Measurements from ENCODE around the gene SKAP1.
"Not testable (repeated sequence)": the region's sequence is repeated elsewhere in the genome, so short reads cannot be mapped to it uniquely, and the experiment has no call there.

Gene SKAP1

DNA sequence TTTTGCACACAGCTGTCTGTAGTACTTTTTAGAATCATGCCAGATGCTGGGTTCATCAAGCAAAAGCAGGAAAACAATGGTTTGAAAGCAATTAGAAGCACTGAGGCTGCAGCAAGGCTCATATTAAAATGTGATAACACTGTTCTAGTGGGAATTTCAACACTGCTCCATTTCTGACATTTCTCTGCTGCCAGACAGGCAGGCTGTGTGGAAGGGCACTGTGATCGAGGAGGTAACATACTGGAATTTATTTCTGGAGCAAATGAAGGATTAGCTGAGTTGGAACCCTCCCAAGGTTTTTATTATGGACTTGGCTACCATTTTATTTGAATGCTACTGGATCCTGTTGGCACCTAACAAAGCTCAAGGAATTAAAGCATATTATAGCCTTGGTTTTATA, 66.9 kb downstream of the SKAP1 start:
- DNase-seq: no peak

DNA sequence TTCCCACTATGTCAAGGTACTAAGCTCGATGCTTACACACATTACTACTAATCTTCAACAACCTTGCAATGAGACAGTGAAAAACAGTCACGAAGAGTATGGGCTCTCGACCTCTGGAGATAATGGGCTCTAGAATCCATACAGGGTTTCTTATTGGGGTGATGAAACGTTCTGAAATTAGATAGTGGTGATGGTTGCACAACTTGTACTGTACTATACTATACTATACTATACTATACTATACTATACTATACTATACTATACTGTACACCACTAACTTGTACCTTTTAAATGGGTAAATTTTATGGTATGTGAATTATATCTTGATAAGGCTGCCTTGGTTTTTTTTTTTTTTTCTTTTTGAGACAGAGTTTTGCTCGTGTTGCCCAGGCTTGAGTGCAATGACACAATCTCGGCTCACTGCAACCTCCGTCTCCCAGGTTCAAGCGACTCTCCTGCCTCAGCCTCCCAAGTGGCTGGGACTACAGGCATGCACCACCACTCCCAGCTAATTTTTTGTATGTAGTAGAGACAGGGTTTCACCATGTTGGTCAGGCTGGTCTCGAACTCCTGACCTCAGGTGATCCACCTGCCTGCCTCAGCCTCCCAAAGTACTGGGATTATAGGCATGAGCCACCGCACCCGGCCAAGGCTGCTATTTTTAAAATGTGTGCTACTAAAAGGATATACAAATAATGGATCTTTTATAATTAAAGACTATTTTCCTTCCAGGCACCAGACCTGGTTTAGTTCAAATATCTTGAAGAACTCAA, 69.0 kb downstream of the SKAP1 start:
- not testable (repeated sequence) for DNase-seq

DNA sequence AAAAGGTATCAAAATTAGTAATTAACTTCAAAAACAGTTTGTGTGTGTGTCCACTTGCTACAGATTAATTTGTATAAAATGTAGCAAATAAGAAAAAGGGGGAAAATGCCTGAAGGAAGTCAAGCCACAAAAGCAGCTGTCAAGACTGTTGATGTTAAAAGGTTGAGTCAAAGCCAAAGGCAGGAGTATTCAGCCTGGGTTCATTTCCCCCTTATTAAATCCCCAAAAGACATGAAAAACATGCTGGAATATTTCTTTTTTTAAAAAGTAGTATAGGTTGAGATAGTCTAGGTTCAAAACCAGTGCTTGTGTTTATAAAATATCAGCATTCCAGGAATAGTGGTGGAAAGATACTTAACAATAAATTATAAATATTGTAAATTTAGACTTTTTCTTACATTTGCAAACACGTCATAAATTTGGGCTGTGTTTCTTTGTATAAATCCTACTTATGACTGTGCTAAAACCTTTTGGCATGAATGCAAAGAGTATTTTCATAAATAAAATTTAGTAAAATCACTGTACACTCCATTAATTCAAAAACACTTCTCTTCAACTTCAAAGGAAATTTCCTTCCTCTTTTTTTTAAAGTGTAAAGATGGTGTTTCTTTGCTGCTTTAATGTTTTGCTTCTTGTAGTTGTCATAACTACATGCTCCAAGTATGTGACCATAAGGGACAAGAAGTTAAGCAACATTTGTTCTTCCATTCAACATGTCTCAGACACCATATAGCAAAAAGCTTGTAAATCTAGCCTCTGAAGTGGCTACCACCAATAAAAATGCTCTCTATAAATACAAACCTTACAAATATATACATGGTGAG, 72.0 kb downstream of the SKAP1 start:
- no peak for DNase-seq

DNA sequence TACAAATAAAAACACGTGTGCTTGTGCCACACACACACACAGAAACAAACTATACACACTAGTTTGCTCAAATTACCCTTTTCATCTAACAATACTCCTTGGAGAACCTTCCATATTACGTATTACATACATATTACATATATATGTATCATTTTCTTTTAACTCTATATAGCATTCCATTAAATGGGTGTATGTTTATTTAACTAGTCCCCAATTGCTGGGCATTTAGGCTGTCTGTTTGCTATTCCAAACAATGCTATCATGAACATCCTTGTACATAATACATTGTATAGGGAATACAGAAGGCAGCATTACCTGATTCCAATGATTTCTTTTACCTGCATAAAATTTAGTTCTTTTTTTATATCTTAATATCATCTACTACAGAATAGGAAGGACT, 73.1 kb downstream of the SKAP1 start:
- no peak for DNase-seq

DNA sequence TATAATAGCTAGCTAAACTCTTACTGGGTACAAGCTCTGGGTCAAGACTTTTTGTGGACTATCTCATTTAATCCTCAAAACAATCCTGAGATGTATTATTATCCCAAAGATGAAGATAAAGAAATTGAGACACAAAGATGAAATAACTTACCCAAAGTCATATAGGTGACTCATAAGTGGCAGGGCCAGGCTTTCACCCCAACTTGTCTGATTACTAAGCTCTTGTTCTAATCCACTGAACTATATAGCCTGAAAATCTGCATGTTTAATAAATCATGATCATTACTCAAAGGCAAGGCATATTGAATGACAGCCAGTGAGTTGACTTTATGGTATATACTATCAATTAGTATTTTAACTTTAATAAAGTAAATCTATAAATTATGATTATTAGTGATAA, 77.4 kb downstream of the SKAP1 start:
- peak; percentile 5 to 10 for DNase-seq

DNA sequence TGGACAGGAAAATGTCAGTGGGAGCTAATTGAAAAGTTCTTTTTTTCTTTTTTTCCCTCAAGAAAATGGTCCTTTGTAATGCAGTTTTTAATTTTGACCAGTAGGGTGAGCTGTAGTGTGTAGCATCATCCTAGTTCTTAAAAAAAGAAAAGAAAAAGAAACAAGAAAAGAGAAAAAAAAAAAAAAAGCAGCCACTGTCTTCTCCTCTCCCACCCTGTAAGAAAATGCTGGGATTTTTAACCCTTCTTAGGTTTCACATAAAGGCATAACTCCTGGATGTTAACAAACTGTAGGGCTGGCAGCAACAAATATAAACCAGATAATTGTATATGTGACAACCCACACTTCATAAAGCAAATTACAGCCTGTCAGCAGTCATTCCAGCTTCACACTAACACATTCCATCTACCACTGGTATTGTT, 78.1 kb downstream of the SKAP1 start:
- no peak for DNase-seq

DNA sequence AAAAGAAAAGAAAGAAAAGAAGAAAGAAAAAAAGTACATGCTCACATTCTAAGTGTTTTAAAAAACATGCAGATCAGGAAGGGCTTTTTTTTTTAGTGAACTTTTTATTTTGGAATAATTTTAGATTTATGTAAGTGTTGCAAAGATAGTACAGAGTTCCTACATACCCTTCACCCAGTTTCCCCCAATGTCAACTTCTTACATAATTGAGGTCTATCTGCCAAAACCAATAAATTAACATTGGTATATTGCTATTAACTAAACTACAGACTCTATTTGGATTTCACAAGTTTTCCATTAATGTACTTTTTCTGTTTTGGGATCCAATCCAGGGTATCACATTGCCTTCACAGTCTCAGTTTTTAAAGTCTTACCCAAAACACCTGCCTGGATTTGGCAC, 81.7 kb downstream of the SKAP1 start:
- no peak for DNase-seq

DNA sequence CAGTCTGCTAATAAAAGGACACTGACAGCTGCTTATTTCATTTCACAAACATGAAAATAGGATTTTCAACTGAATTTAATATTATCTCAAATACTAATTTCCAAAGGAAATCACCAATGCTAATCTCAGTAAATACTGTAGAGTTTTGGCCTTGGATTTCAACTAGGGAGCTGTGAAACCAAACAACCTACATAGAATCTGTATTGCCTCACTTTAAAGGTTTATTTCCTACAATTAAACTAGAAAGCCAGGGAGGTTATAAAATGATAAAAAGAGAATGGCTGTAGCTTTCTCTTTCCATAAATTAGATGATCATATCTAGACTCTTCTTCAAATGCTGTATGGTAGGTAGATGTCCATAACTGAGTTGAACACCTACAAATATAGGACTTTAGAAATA, 82.8 kb downstream of the SKAP1 start:
- no peak for DNase-seq

DNA sequence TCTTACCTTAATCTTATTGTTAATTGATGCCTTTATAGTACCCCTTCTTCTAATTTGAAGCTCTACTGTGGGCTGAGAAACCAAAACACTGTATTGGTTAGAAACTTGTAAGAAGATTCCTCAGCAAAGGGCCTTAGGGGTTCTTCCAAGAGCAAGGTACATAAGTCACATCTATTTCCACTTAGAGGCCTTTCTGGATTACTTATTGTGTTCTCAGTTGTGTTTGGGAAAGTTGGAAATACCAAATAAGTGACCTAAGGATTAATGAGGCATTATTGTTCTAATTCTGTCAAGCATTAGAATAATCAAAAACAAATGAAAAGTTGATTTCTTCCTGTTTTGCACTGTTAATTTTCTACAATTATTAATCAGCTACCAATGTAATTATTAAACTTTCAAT, 85.8 kb downstream of the SKAP1 start:
- no peak for DNase-seq

DNA sequence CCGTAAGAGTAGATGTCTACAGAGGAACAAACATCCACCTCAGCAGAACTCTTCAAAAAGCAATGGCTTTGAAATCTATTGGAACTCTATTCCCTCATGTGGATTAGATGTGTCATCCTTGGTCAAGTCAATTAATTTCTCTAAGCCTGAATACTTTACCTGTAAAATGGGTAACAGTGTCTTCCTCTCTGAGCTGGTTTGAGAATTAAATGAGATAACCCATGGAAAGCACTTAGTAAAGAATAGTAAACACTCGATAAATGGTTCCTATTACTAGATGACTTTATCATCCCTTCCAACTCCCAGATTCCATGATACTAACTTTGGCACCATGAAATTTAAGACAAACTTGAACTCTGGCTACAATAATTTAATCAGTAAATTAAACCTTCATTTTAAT, 89.1 kb downstream of the SKAP1 start:
- DNase-seq: no peak

DNA sequence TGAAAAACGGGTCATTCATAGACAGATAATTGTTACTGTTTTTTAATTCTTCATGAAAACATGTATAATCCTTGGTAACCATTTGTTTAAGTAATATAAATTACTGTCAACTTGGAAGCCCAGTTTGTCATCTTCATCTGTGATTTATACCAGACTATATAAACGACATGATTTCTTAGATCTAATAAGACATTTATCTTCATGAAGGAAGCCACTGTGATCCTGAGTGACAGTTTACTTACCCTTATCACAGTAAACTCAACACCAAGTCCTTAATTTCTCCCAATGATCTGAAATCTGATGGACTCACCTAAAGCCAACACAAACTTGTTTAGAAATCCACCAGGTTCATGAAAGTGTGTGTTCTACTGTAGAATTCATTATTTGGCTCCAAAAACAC, 91.3 kb downstream of the SKAP1 start:
- DNase-seq: no peak

DNA sequence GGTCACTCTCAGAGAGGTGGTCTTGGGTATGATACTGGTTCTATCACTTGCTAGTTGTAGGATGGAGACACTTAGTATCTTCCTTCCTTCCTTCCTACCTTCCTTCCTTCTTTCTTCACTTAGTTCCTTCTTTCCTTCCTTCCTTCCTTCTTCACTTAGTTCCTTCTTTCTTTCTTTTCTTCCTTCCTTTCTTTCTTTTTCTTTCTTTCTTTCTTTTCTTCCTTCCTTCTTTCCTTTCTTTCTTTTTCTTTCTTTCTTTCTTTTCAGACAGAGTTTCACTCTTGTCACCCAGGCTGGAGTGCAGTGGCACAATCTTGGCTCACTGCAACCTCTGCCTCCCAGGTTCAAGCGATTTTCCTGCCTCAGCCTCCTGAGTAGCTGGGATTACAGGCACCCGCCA, 92.1 kb downstream of the SKAP1 start:
- DNase-seq: not testable (repeated sequence)

DNA sequence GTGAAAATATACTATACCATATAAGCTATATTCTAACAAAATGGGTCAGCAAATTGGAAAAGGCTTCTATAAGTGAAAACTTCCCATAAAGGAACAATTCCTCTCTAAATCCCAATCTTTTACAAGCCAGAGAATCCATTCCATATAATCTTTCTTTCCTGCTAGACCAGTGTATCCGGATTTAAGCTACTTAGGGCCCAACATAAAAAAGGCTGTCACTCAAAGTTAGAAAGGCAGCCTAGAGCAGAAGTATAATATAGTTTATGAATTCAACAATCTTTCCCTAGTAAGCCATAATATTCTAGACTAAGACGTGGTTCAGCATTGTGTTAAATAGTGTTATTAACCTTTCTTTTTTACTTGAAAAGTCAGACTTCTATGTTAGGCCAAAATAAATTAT, 93.0 kb downstream of the SKAP1 start:
- no peak for DNase-seq

DNA sequence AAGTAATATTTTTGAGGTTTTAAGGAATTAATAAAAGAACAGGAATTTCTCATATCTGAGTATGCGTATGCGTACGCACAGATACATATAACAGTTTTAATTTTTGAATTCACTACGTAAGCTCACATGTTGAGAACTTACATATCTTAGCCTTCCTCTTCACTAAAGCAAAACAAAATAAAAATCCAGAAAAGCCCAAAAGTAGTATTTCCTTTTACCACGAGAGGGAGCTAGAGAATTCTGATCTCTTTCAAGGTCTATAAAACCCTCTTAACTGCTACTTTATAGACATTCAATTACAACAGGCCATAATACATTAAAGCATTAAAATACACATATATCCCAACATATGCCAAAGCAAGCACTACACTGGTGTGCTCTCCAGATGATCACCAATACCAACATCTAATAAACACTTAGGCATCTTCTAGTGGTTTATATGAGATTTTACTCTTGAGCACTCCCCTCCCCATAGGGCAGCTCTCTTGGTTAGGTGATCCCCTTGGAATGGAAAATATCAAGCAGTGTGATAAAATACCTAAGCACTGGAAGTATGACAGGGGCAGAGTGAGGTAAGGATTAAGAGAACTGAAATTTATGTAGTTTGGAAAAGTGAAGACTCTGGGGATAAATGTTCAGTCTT, 94.0 kb downstream of the SKAP1 start:
- no peak for DNase-seq

DNA sequence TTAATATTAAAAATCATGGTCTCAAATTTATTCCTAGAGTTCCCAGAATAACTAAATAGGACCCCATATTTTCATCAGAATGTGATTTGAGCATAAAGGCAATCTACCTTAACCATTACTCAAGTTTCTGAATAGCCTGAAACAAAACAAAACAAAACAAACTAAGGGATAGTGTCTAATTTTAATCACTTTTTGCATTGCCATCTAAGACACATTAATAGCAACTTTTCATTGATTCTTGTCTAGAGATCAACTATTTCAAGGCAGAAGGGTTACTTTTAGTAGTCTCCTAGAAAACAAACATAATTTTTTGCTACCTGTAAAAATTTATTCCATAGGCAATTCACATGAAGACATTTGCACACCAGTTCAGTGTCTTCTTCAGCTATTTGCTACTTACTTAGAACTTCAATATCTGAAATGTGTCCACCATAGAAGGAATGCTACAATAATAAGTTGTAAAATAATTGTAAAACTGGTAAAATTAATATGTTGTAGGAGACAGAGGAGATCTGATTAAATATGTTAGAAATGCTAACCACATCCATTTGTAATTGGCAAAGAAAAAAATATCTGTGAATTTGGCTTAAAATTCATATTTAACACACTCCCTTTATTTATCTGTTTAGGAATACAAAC, 94.7 kb downstream of the SKAP1 start:
- no peak for DNase-seq

DNA sequence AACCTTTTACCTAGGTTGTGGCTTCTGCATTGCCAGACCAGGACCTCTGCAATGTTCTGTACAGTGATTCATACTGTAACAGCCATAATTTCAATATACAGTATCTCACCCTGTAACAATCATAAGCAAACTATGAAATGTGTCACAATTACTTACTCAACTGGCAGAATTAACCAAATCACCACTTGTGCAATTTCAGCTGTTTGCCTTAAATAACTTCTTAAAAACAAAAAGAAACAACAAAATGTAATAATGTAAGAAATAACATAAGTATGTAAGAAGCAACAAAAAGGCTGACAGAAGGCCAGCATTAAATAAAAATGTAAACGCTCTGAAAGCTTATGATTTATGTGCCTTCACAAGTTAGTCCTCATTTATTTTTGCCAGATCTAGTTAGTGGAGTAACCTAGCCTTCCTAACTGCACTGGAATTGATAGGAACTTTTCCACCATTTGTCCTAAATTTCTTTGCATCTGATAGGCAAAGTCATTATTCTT, 96.9 kb downstream of the SKAP1 start:
- no peak for DNase-seq

DNA sequence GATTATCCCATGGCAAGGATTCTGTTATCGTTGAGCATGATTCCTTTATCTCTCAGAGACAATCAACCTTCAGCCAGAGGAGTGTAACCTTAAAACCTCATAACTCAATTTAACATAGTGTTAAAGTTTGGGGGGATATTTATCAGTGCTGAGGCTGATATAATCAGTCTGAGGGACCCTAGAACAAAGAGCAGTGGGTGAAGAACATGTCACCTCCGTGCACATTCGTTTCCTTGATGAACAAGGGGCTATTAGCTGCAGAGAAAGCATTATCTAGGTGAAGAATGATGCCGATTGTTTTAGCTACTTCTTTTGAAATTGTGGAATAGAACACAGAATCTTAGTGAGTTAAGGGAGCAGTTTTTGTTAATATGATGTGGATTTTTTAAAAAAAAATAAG, 99.1 kb downstream of the SKAP1 start:
- DNase-seq: no peak

DNA sequence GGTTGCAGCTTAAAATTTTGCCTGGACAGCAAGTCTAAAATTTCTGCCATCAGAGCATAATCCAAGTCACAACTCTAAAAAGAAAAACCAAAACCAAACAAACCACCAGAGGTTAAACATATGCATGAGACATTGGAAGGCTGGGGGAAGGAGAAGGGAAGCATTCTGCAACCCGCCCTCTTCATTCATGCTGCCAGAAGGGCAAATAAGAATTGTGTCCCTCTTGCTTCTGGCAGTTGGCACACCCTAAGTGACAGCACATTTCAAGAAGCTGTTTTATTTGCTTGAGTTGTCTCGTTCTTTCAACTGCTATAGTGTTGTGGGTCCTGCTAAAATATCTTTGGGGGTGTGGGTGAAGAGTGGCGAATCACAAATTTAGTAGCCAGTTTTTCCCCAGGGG, 99.6 kb downstream of the SKAP1 start:
- no peak for DNase-seq

DNA sequence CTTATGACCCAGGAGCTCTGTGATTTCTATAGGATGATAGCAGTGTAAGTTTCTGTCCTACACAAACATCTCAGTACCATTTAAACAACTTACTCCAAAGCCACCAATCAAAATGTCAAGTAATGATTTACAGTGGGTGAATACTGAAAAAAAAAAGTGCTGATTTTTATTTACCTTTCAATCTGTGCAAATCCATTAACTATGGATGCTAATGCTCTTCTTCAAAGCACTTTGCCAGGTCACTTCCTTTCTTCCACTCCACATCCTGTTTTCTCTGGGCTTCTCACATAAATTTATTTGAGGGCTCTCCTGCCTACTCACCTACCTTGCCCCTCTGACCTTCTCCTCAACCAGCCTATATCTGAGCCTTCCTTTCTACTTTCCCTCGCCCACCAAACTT, 101.6 kb downstream of the SKAP1 start:
- no peak for DNase-seq

DNA sequence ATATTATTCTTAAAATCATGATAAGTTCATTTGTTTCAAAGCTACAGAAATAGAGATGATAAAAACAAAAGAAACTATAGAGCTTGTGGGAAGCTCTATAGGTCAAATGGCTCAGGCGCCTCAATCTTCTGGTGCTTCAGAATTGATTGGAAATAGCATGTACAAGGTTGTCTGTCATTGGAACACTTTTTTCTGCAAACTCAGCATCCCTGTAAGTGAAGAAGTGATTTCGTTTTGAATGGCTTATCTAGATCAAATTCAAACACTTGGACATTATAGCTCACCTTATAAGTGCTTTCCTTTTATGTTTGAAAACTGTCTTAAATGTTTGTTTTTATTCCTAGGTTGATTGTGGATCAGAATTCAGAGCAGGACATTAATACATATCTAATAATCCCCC, 103.7 kb downstream of the SKAP1 start:
- no peak for DNase-seq

DNA sequence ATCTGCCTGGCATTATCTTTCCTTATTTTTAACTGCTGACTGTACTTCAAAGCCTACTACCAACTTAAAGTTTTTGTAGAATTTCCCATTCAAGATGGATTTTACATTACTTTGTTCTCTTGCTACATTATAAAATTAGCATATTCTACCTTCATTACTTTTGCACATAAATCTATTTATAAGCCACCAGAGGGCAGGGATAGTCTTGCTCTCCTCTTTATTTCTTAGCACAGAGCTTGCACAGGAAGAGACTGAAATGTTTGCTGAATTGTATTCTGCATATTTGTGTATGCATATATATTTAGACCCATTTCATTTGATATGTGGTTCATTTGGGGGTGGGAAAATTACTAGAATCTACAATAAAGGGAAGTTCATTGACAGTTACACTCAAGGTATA, 108.0 kb downstream of the SKAP1 start:
- DNase-seq: no peak

DNA sequence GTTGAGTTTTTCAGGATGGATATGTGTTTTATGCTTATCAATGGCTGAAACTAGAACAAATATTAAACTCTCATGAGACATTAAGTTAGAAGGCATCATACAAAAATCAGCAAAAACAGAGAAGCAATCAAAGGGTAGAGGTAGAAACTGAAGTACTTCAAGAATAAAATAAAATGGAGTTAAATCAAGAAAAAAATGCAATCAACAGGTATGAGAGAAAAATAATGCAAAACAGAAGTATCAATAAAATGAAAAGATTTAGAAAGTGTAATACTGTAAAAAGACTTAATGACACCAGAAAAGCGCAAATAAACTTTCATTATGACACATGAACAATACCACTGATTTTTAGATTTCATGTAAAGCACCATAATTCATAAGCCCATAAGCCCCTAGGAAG, 112.3 kb downstream of the SKAP1 start:
- DNase-seq: no peak

DNA sequence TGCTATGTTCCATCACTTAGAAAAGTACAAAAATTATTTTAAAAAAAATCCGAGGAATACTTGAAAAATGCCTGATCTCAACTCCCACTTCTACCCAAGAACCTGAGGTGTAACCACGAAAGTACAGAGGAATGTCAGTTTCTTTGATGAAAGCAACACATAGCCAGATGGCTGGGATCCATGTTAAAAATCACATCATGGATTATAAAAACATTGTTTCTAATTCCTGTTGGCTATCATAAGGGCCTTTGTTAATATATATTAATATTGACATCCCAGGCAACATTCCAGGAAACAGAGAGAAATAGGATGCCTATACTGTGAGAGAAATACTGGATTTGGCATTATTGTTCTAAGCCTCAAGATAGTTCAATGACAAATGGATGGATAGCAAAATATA, 115.3 kb downstream of the SKAP1 start:
- DNase-seq: no peak

All from activated CD4-positive, alpha-beta T cell treated with anti-CD3 and anti-CD28 coated beads, Interleukin-2, amount 50 U/mL, for 4 hours (primary cell).